Peyer's patch (tissue), 4 donors: ENCODE data around the gene MYH10.

Experiments
- CTCF ChIP-seq, 6 experiments: fragments of 450-650 bp in 4 of 6; fragments of 200-600 bp in 2 of 6; sonication (generic) in 1 of 6; IDR thresholded peaks; one replicate each; pipeline ENCODE4 v1.5.1; 2017 to 2019; ENCODE audit warnings: antibody characterized with exemption in 6 of 6, mild to moderate bottlenecking in 3 of 6, moderate library complexity in 1 of 6
- POLR2A ChIP-seq, 2 donors: fragments of 450-650 bp; IDR thresholded peaks; one replicate each; pipeline ENCODE4 v1.5.1; 2017; ENCODE audit warnings: antibody characterized with exemption in 2 of 2, mild to moderate bottlenecking in 2 of 2, moderate library complexity in 2 of 2

GRCh38 chr17:8673612-8674011, 43.1 kb upstream of the MYH10 start:
- TF ChIP-seq CTCF (IDR thresholded peaks at IDR 0.05) (no peak), POLR2A (IDR thresholded peaks at IDR 0.05) (no peak)
